Heart left ventricle (tissue), 13 donors: ENCODE results near the gene ARMC6.

ENCODE experiments used
- POLR2A ChIP-seq, 2 donors: fragments of 450-650 bp; IDR thresholded peaks; one replicate each; pipeline ENCODE4 v1.6.1; 2017; ENCODE audit warnings: antibody characterized with exemption in 2 of 2, mild to moderate bottlenecking in 2 of 2, moderate library complexity in 2 of 2
- TF ChIP-seq, protein P1 (sequence below), 12 donors: fragments of 200-600 bp; sonication (generic) in 4 of 12; IDR thresholded peaks; one replicate each; pipeline versions ENCODE4 v1.5.0 to v1.8.0; 2018 to 2022; ENCODE audit warnings: antibody characterized with exemption in 12 of 12, mild to moderate bottlenecking in 5 of 12
- donor health status: ischemic (EF 13 %, LVEDD 7.1; RV severe dilation, severe dysfunction).
- donor health status: DM: no; HTN: yes; CAD: no.
- donor health status: DM: no; HTN: no; CAD: no.
- donor health status: ischemic (EF 25% LVEDD 6.9; RV normal size, moderate dysfunction).
- donor health status: ischemic (EF 25% LVEDD 5.7; RV mildly dilated, moderate dysfunction).
- donor health status: ischemic (EF 35%, LVEDD 5.7; RV mildly dilated, moderate dysfunction).
- donor health status: nonischemic (EF 11% LVEDD 7.7; RV severe dilation, severe dysfunction).
- donor health status: DM: yes; HTN: yes; CAD: no.
- donor health status: PGD.
- donor health status: ischemic (EF 29% LVEDD 5.4; RV normal size, mild dysfunction).
- donor health status: nonischemic (EF 23%, LVEDD 6.1; RV moderate dilation, normal function).

DNA sequence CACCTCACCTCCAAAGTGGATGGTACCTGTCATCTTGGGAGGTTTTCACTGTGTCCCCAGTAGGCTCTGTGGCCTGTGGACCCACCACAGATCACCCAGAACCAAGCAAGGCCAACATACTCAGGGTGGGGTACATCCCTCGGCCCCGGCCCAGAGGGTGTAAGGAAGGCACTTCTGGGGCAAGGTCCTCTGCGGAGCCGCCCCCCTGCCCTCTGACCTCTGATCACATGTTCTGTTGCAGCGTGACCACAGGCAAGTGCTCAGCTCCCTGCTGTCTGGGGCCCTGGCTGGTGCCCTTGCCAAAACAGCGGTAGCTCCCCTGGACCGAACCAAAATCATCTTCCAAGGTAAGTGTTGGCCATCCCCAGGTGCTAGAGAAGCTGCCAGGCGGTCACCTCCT, 68.1 kb downstream of the ARMC6 start:
- TF ChIP-seq, protein P1, sequence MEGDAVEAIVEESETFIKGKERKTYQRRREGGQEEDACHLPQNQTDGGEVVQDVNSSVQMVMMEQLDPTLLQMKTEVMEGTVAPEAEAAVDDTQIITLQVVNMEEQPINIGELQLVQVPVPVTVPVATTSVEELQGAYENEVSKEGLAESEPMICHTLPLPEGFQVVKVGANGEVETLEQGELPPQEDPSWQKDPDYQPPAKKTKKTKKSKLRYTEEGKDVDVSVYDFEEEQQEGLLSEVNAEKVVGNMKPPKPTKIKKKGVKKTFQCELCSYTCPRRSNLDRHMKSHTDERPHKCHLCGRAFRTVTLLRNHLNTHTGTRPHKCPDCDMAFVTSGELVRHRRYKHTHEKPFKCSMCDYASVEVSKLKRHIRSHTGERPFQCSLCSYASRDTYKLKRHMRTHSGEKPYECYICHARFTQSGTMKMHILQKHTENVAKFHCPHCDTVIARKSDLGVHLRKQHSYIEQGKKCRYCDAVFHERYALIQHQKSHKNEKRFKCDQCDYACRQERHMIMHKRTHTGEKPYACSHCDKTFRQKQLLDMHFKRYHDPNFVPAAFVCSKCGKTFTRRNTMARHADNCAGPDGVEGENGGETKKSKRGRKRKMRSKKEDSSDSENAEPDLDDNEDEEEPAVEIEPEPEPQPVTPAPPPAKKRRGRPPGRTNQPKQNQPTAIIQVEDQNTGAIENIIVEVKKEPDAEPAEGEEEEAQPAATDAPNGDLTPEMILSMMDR (IDR thresholded peaks at IDR 0.05) = no peak
- no peak for TF ChIP-seq POLR2A (IDR thresholded peaks at IDR 0.05)
